GOT3 (cell line): Measurements from ENCODE around the gene RERE.

Experiments used
- DNase-seq: peaks from one replicate; lab custom pipeline; 2025; ENCODE audit warnings: mixed read lengths; lab: John Stamatoyannopoulos, UW

Gene RERE

GRCh38 chr1:8348777-8349472 is 468.5 kb downstream of the RERE start:
- no peak for DNase-seq

- no peak for DNase-seq
Measured at GRCh38 chr1:8348047-8348776, 469.2 kb downstream of the RERE start.

GRCh38 chr1:8347635-8348034 is 469.8 kb downstream of the RERE start:
- DNase-seq: no peak

GRCh38 chr1:8345621-8346415 is 471.6 kb downstream of the RERE start:
- no peak for DNase-seq

GRCh38 chr1:8344893-8345507 is 472.4 kb downstream of the RERE start:
- no peak for DNase-seq

GRCh38 chr1:8343464-8344001 is 473.9 kb downstream of the RERE start:
- peak; percentile 63 for DNase-seq

GRCh38 chr1:8343044-8343443 is 474.4 kb downstream of the RERE start:
- DNase-seq: no peak

GRCh38 chr1:8342325-8342724 is 475.1 kb downstream of the RERE start:
- no peak for DNase-seq

GRCh38 chr1:8340448-8340847 is 477.0 kb downstream of the RERE start:
- no peak for DNase-seq

- DNase-seq: no peak
Measured at GRCh38 chr1:8339203-8339600, 478.2 kb downstream of the RERE start.

GRCh38 chr1:8338526-8339202 is 478.8 kb downstream of the RERE start:
- DNase-seq: no peak

GRCh38 chr1:8337776-8338525 is 479.5 kb downstream of the RERE start:
- no peak for DNase-seq

GRCh38 chr1:8335246-8335645 is 482.2 kb downstream of the RERE start:
- no peak for DNase-seq

- no peak for DNase-seq
Measured at GRCh38 chr1:8334106-8334851, 483.2 kb downstream of the RERE start.

- DNase-seq: no peak
Measured at GRCh38 chr1:8333246-8333987, 484.0 kb downstream of the RERE start.

GRCh38 chr1:8332806-8333205 is 484.6 kb downstream of the RERE start:
- no peak for DNase-seq

GRCh38 chr1:8330271-8331125 is 486.9 kb downstream of the RERE start:
- DNase-seq: no peak

GRCh38 chr1:8329858-8330257 is 487.6 kb downstream of the RERE start:
- DNase-seq: no peak
